ENCODE measurements around the gene SLC24A4. TPM values are rescaled to one million over a fixed set of nuclear protein-coding genes. Genes with fewer than 3 reads are reported as not detected.

The SLC24A4 gene
- total RNA-seq, 3 donors from 2014 or later (not counting 1 experiment from before 2014, with no cell fraction given) = 1.1 to 3.2 (median 2.1) TPM

DNA sequence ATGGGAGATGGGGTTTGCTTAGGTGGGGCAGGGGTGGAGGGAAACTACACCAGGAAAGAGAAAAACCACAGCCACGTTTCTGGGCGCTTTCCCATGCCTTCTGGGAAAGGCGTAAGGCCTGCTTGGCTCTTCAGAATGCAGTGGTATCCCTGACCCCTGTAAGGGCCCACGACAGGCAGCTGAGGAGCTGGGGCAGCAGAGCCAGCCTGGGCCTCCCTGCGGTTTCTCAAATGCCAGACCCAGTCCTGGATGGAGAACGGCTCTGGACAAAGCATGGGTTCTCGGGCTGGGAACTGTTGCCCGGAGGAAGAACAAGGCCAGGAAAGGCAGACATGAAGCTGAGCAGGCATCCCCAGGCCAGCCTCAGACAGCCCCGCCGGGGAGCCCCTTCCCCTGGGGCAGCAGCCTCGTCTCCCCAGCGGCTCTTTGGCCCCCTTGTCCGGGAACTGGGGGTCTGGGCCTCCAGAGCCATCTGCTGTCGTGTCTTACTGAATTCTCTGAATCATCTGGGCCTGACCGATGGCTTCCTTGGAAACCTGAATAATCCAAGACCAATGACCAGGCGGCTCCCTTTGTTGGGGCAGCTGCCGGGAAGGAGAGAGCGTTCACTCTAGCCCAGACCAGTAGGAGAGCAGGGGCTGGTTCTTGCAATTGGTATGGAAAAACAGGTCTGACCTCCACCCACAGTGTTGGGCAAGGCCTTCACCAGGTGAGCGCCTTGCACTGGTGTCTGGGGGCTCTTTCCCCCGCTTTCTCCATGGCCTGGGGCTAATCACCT lies 126.6 kb downstream of the SLC24A4 start:
- no peak for DNase-seq
- intact Hi-C loops (cut with micrococcal nuclease) = no loop called here
- Histone ChIP-seq H3K4me3 (ENCODE audit: low read length) (no peak overlapping the region), H3K9me3 (ENCODE audit: control insufficient read depth, insufficient read depth, low read length) (no peaks in the 10 kb centered on the region), H3K36me3 (ENCODE audit: control insufficient read depth, insufficient read depth, low read length) (no peaks in the 10 kb centered on the region), H3K27me3 (ENCODE audit: control insufficient read depth, insufficient read depth, low read length) (no peaks in the 10 kb centered on the region), H3K4me1 (ENCODE audit: control insufficient read depth, insufficient read depth, low read length) (peaks cover 16% of the 10 kb centered on the region), H3K27ac (ENCODE audit: low read length) (no peak overlapping the region)
- no peak overlapping the region for H3K27ac Mint-ChIP-seq
- peaks cover 13 to 19% of the 10 kb centered on the region in 2 donors for H3K4me1 Mint-ChIP-seq
- H3K9me3 Mint-ChIP-seq = no peaks in the 10 kb centered on the region
- TF ChIP-seq, protein P1, sequence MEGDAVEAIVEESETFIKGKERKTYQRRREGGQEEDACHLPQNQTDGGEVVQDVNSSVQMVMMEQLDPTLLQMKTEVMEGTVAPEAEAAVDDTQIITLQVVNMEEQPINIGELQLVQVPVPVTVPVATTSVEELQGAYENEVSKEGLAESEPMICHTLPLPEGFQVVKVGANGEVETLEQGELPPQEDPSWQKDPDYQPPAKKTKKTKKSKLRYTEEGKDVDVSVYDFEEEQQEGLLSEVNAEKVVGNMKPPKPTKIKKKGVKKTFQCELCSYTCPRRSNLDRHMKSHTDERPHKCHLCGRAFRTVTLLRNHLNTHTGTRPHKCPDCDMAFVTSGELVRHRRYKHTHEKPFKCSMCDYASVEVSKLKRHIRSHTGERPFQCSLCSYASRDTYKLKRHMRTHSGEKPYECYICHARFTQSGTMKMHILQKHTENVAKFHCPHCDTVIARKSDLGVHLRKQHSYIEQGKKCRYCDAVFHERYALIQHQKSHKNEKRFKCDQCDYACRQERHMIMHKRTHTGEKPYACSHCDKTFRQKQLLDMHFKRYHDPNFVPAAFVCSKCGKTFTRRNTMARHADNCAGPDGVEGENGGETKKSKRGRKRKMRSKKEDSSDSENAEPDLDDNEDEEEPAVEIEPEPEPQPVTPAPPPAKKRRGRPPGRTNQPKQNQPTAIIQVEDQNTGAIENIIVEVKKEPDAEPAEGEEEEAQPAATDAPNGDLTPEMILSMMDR (IDR thresholded peaks at IDR 0.05) = no peak
- no peak overlapping the region for H3K4me3 Mint-ChIP-seq
- H3K36me3 Mint-ChIP-seq = no peaks in the 10 kb centered on the region
- no peak for ATAC-seq
- 90% methylated on average over 20 of the region's 20 CpGs for WGBS (ENCODE audit: insufficient coverage)
- H3K27me3 Mint-ChIP-seq (ENCODE audit: low read depth in 2 of 2) = no peaks in the 10 kb centered on the region

DNA sequence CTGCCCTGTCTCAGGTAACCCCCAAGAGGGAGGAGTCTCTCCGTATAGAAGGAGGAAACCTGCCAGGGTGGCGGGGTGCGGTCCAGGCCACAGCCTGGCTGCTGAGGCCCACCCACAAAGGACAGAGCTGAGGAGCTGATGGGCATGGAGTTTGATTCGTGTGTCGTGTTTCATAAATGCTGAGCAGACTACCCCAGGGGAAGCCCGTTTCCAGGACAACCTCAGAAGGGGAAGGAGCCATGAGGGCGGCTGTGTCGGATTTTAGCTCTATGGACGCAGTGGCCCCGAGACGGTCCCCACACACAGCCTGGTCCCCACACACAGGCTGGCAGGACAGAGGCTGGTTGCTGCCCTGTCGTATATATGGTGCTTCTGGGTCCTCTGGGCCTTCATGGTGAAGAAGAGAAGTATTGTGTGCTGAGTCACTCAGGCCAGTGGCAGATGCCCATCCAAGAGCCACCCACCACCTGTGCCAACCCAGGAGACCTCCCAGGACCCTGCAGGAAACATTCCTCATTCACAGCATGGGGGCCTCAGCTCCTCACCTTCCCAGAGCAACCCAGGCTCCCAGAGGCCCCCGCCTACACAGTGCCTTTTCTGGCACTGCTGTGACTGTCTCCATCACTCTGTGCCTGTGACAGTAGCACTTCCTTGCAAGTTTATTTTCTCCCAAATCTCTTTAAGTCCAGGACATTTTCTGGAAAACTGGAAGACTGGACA lies 127.5 kb downstream of the SLC24A4 start:
- H3K36me3 Mint-ChIP-seq = no peaks in the 10 kb centered on the region
- no peak overlapping the region for H3K27ac ChIP-seq (ENCODE audit: low read length)
- intact Hi-C loops (cut with micrococcal nuclease) = no loop called here

DNA sequence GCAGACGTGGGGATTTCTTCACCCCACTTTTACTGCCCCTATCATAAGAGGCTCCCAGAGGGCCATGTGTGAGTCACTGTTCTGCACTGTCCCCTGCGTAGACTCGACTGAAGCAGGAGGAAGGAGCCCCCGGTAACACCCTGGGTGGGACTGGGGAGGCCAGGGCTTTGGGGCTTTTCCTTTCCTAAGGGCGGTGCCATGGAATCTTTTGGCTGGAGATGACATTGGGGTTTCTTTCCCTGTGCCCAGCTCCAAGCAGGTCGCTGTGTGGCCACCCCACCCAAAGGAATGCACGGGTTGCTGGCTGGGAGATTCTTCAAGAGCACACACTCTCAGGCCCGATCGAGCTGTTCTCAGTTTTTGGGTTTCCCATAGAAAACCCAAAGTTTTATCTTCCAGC lies 128.3 kb downstream of the SLC24A4 start:
- Histone ChIP-seq H3K27ac (ENCODE audit: low read length) (no peak overlapping the region), H3K36me3 (ENCODE audit: control insufficient read depth, insufficient read depth, low read length) (no peaks in the 10 kb centered on the region), H3K27me3 (ENCODE audit: control insufficient read depth, insufficient read depth, low read length) (no peaks in the 10 kb centered on the region), H3K4me1 (ENCODE audit: control insufficient read depth, insufficient read depth, low read length) (peaks cover 15% of the 10 kb centered on the region), H3K9me3 (ENCODE audit: control insufficient read depth, insufficient read depth, low read length) (no peaks in the 10 kb centered on the region), H3K4me3 (ENCODE audit: low read length) (no peak overlapping the region)
- intact Hi-C loops (cut with micrococcal nuclease) = no loop called here
- H3K4me1 Mint-ChIP-seq = peaks cover 13 to 23% of the 10 kb centered on the region in 2 donors
- no peak overlapping the region for H3K4me3 Mint-ChIP-seq
- WGBS (ENCODE audit: insufficient coverage) = 93% methylated on average over 9 of the region's 9 CpGs
- no peak overlapping the region for H3K27ac Mint-ChIP-seq
- no peaks in the 10 kb centered on the region for H3K36me3 Mint-ChIP-seq
- no peak for ATAC-seq
- no peak for DNase-seq
- TF ChIP-seq, protein P1 (IDR thresholded peaks at IDR 0.05) = no peak
- no peaks in the 10 kb centered on the region for H3K9me3 Mint-ChIP-seq
- no peaks in the 10 kb centered on the region for H3K27me3 Mint-ChIP-seq (ENCODE audit: low read depth in 2 of 2)

More for the DNA sequence above, 127.5 kb downstream of the SLC24A4 start:
- H3K27me3 ChIP-seq (ENCODE audit: control insufficient read depth, insufficient read depth, low read length) = no peaks in the 10 kb centered on the region
- H3K27me3 Mint-ChIP-seq (ENCODE audit: low read depth in 2 of 2) = no peaks in the 10 kb centered on the region
- H3K4me3 Mint-ChIP-seq = no peak overlapping the region
- peaks cover 13 to 19% of the 10 kb centered on the region in 2 donors for H3K4me1 Mint-ChIP-seq
- peaks cover 16% of the 10 kb centered on the region for H3K4me1 ChIP-seq (ENCODE audit: control insufficient read depth, insufficient read depth, low read length)
- H3K9me3 ChIP-seq (ENCODE audit: control insufficient read depth, insufficient read depth, low read length) = no peaks in the 10 kb centered on the region
- DNase-seq = no peak
- H3K27ac Mint-ChIP-seq = no peak overlapping the region
- TF ChIP-seq, protein P1 (IDR thresholded peaks at IDR 0.05) = no peak
- H3K36me3 ChIP-seq (ENCODE audit: control insufficient read depth, insufficient read depth, low read length) = no peaks in the 10 kb centered on the region
- no peak overlapping the region for H3K4me3 ChIP-seq (ENCODE audit: low read length)
- no peak for ATAC-seq
- no peaks in the 10 kb centered on the region for H3K9me3 Mint-ChIP-seq
- WGBS (ENCODE audit: insufficient coverage) = 88% methylated on average over 13 of the region's 13 CpGs
